Uterus (tissue), 2 donors: ENCODE results near the gene VCAM1.

ENCODE experiments used
- CTCF ChIP-seq, 4 experiments: fragments of 200-600 bp in 2 of 4; fragments of 450-650 bp in 2 of 4; sonication (generic) in 2 of 4; IDR thresholded peaks; one replicate each; pipeline ENCODE4 v1.5.1; 2016 to 2019; ENCODE audit warnings: antibody characterized with exemption in 4 of 4, mild to moderate bottlenecking in 2 of 4, moderate library complexity in 1 of 4
- POLR2A ChIP-seq, 2 donors: fragments of 450-650 bp; IDR thresholded peaks; one replicate each; pipeline ENCODE4 v1.6.1; 2016; ENCODE audit warnings: antibody characterized with exemption in 2 of 2, mild to moderate bottlenecking in 1 of 2, moderate library complexity in 1 of 2

GRCh38 chr1:100706296-100706695, 13.2 kb upstream of the VCAM1 start:
- TF ChIP-seq CTCF (IDR thresholded peaks at IDR 0.05) (no peak), POLR2A (IDR thresholded peaks at IDR 0.05) (no peak)
